Glutamatergic neuron (in vitro differentiated cells): Measurements from ENCODE around the gene SLC39A12. TPM values are rescaled to one million over a fixed set of nuclear protein-coding genes. Genes with fewer than 3 reads are reported as not detected.

Experiments used
- DNase-seq: peaks from one replicate; pipeline ENCODE4 v3.0.0; 2022
- H3K27ac Mint-ChIP-seq: one replicate; pipeline ENCODE4 v1.8.0; 2020; ENCODE audit warnings: mild to moderate bottlenecking, mixed read lengths, inconsistent platforms; ENCODE audit not compliant: unreplicated experiment
- H3K27me3 Mint-ChIP-seq: one replicate; pipeline ENCODE4 v1.8.0; 2020; ENCODE audit warnings: mild to moderate bottlenecking, moderate library complexity, mixed read lengths, inconsistent platforms; ENCODE audit not compliant: unreplicated experiment
- H3K36me3 Mint-ChIP-seq: one replicate; pipeline ENCODE4 v1.8.0; 2020; ENCODE audit warnings: mild to moderate bottlenecking, mixed read lengths, inconsistent platforms; ENCODE audit not compliant: unreplicated experiment
- H3K4me1 Mint-ChIP-seq: one replicate; pipeline ENCODE4 v1.8.0; 2020; ENCODE audit warnings: mild to moderate bottlenecking, low read depth, mixed read lengths, inconsistent platforms; ENCODE audit not compliant: unreplicated experiment
- H3K4me3 Mint-ChIP-seq: one replicate; pipeline ENCODE4 v1.8.0; 2020; ENCODE audit warnings: mild to moderate bottlenecking, mixed read lengths, inconsistent platforms; ENCODE audit not compliant: unreplicated experiment
- H3K9me3 Mint-ChIP-seq: one replicate; pipeline ENCODE4 v1.8.0; 2020; ENCODE audit warnings: mild to moderate bottlenecking, moderate library complexity, mixed read lengths, inconsistent platforms; ENCODE audit not compliant: unreplicated experiment
- total RNA-seq: library from RNA; stranded (reverse); fragmentation: NEBNext Ultra II Directional; extraction: Animal tissue kit (Norgen Biotek cat#: 25700); gene quantifications from one replicate; pipeline ENCODE4 v1.2.1, GENCODE V29; 2021; ENCODE audit not compliant: unreplicated experiment
- TF ChIP-seq, protein P1 (sequence below): fragments of 200-600 bp; sonication (generic); IDR thresholded peaks from one replicate; pipeline ENCODE4 v1.5.0; 2021; ENCODE audit not compliant: partially characterized antibody, unreplicated experiment

Gene SLC39A12
- total RNA-seq, 1 donor from 2014 or later, result not detected

DNA sequence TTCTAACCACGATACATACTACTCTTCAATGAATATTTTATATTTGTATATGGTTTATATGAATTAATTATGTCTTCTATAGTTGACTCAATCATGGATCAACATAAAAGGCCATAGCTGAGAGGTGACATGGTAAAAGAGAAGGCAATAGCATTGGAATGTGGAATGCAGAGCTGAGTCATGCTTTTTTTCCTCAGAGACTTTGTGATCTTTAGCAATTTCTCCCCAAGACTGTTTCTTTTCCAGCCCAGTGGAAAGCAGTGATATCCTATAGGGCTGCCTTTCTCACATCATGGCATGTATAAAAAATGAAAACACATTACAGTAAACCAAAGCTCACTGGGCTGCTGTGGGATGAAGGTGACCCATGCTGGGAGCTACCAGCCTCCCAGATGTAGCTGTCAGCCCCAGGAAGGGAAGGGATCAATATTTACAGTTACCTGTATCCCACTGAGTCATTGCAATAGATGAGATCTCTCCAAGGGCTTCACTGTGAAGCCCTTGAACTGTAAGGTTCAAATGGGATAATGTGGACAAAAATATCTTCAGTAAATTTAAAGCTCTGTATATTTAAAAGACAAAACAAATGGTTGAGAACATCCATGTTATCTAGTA, 30.2 kb downstream of the SLC39A12 start:
- no peaks in the 10 kb centered on the region for H3K36me3 Mint-ChIP-seq
- H3K9me3 Mint-ChIP-seq, result no peaks in the 10 kb centered on the region
- DNase-seq, result no peak
- H3K4me1 Mint-ChIP-seq, result no peaks in the 10 kb centered on the region
- H3K4me3 Mint-ChIP-seq, result no peak overlapping the region
- TF ChIP-seq, protein P1, sequence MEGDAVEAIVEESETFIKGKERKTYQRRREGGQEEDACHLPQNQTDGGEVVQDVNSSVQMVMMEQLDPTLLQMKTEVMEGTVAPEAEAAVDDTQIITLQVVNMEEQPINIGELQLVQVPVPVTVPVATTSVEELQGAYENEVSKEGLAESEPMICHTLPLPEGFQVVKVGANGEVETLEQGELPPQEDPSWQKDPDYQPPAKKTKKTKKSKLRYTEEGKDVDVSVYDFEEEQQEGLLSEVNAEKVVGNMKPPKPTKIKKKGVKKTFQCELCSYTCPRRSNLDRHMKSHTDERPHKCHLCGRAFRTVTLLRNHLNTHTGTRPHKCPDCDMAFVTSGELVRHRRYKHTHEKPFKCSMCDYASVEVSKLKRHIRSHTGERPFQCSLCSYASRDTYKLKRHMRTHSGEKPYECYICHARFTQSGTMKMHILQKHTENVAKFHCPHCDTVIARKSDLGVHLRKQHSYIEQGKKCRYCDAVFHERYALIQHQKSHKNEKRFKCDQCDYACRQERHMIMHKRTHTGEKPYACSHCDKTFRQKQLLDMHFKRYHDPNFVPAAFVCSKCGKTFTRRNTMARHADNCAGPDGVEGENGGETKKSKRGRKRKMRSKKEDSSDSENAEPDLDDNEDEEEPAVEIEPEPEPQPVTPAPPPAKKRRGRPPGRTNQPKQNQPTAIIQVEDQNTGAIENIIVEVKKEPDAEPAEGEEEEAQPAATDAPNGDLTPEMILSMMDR, result no peak
- no peak overlapping the region for H3K27ac Mint-ChIP-seq
- no peaks in the 10 kb centered on the region for H3K27me3 Mint-ChIP-seq

DNA sequence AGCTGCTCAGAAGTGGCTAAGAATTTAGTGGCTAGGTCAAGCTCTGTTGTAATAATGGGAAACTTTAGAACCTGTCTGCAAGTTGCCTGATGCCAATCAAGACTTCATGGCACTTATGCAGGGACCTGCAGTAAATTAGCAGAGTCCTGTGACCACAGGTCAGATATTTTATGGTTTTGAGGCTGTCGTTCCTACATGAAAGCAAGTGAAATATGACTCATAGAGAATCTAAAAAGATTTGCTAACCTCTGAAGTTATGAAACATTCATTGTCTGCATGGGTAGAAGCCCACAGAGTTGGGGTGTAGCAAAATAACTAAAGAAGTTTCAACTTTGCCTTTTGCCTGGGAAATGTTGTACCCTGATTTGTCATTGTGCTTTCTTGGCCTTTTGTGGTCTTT, 32.3 kb downstream of the SLC39A12 start:
- no peaks in the 10 kb centered on the region for H3K9me3 Mint-ChIP-seq
- H3K4me1 Mint-ChIP-seq, result no peaks in the 10 kb centered on the region
- no peaks in the 10 kb centered on the region for H3K27me3 Mint-ChIP-seq
- H3K36me3 Mint-ChIP-seq, result no peaks in the 10 kb centered on the region
- H3K27ac Mint-ChIP-seq, result no peak overlapping the region
- no peak for DNase-seq
- TF ChIP-seq, protein P1, result no peak
- H3K4me3 Mint-ChIP-seq, result no peak overlapping the region

DNA sequence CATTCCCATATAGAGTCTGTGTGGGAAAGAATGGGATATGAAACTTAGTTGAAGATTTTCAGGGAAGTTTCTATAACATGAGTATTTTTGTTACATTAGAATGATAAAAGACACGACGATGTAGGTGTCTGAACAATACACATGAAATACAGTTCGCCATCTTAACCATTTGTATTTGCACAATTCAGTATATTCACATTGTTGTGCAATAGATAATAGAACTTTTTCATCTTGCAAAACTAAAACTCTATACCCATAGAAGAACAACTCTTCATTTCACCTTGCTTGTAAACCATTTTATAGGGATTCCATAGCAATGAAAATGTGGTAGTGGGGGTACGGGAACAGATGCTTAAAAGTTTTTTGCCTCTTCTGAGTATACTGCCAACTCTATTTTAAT, 32.8 kb downstream of the SLC39A12 start:
- no peaks in the 10 kb centered on the region for H3K9me3 Mint-ChIP-seq
- no peaks in the 10 kb centered on the region for H3K36me3 Mint-ChIP-seq
- H3K27me3 Mint-ChIP-seq, result no peaks in the 10 kb centered on the region
- no peak overlapping the region for H3K4me3 Mint-ChIP-seq
- no peaks in the 10 kb centered on the region for H3K4me1 Mint-ChIP-seq
- no peak for DNase-seq
- TF ChIP-seq, protein P1, result no peak
- H3K27ac Mint-ChIP-seq, result no peak overlapping the region

DNA sequence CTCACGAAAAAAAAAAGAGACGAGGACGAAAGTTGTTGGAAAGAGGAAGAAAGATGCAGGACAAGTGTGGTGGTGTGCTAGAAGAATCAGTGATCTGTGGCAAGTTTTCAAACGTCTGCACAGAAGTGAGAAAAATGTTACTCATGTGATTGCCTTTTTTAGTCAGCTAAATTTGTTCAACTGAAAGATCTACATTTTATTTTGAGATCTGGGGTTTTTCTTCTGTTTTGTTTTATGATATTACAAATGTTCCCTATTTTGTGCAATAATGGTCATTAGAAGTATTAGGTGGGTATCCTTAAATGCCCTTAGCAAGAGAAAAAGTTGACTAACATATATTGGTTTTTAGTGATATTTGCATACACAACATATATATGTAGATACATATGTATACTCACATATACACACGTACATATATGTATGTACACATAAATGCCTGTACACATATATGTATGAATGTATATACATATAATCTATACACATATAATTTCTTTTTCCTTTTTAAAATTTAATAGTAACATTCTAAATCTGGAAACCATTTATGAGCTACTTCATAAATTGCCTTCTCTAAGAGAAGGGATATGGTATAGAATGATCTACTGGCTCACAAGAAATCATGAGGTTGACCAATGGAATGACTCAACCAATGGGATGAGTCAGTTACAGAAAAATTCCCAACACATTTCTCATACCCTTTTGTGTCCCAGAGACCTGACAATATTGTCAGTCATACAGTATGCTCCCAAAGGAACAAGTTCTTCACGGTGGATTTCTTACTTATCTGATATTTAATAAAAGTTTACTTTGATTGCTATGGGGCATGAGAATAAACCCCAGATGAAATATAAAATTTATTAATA, 38.4 kb downstream of the SLC39A12 start:
- DNase-seq, result no peak
- Mint-ChIP-seq H3K9me3 (no peaks in the 10 kb centered on the region), H3K27me3 (no peaks in the 10 kb centered on the region), H3K36me3 (no peaks in the 10 kb centered on the region), H3K4me3 (no peak overlapping the region), H3K27ac (no peak overlapping the region), H3K4me1 (no peaks in the 10 kb centered on the region)
- TF ChIP-seq, protein P1, result no peak

DNA sequence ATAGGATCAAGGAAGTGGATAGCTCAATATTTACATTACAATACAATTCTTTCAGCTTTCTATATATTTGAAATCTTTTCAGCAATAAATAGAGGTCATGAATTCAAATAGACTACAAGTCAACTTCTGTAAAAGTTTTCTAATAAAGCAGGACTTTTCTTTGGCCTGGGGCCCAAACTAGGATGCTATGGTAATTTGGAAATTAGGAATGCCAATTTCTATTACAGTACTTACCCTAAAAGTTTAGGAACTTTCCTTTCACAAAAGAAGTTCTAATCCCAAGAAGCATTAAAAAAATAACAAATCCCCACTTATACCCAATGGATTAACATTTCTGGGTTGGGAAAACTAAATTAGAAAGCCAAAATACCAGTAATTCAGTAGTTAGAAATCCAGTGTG, 40.5 kb downstream of the SLC39A12 start:
- Mint-ChIP-seq H3K27me3 (no peaks in the 10 kb centered on the region), H3K9me3 (no peaks in the 10 kb centered on the region), H3K4me3 (no peak overlapping the region), H3K4me1 (no peaks in the 10 kb centered on the region), H3K27ac (no peak overlapping the region), H3K36me3 (no peaks in the 10 kb centered on the region)
- DNase-seq, result no peak
- TF ChIP-seq, protein P1, result no peak
